GM12891 (cell line): ENCODE results near the gene STRADB.

ENCODE experiments used
- POLR2AphosphoS5 ChIP-seq: IDR thresholded peaks from 2 replicates; pipeline ENCODE4 v1.6.1; 2011; ENCODE audit warnings: low read depth, low read length, control low read depth
- POU2F2 ChIP-seq: IDR thresholded peaks from 2 replicates; pipeline ENCODE4 v1.6.1; 2011; ENCODE audit warnings: low read depth, mild to moderate bottlenecking, control low read depth, low read length, moderate library complexity
- TAF1 ChIP-seq: IDR thresholded peaks from 2 replicates; pipeline ENCODE4 v1.6.1; 2011; ENCODE audit warnings: low read depth, low read length, control low read depth

- TF ChIP-seq POLR2AphosphoS5 (no peak), POU2F2 (no peak), TAF1 (no peak)
Measured at GRCh38 chr2:201513271-201513670, 61.7 kb downstream of the STRADB start.
